NB4 (cell line): Measurements from ENCODE around the gene PCYT2.
A peak's percentile ranks its signal among the peaks of the same experiment; 100 is the strongest.

Experiments used
- DNase-seq: peaks from one replicate; pipeline ENCODE4 v3.0.0; 2010; ENCODE audit warnings: low read depth
- H3K4me3 ChIP-seq: one replicate; pipeline ENCODE4 v1.5.1; 2011; ENCODE audit warnings: mild to moderate bottlenecking, low read depth, low read length, moderate library complexity
- MAX ChIP-seq: IDR thresholded peaks from 2 replicates; pipeline ENCODE4 v1.6.1; 2011; ENCODE audit warnings: low read depth, low read length
- MYC ChIP-seq: IDR thresholded peaks from 2 replicates; pipeline ENCODE4 v1.6.1; 2011; ENCODE audit warnings: low read depth, low read length
- POLR2A ChIP-seq: IDR thresholded peaks from 2 replicates; pipeline ENCODE4 v1.6.1; 2011; ENCODE audit warnings: mild to moderate bottlenecking; ENCODE audit not compliant: insufficient read length; ENCODE audit errors: extremely low read depth
- TF ChIP-seq, protein P1 (sequence below): IDR thresholded peaks from one replicate; pipeline ENCODE4 v1.5.1; 2012; ENCODE audit warnings: low read depth, low read length

Gene PCYT2

GRCh38 chr17:81909966-81910839, 996 bp downstream of the PCYT2 start:
- DNase-seq: peak; percentile 51
- peak overlapping the region; percentile 77 for H3K4me3 ChIP-seq
- no peak for TF ChIP-seq MAX
- TF ChIP-seq POLR2A: no peak
- TF ChIP-seq MYC: no peak

- no peak overlapping the region for H3K4me3 ChIP-seq
- no peak for TF ChIP-seq POLR2A
- TF ChIP-seq MAX: no peak
- no peak for TF ChIP-seq MYC
- TF ChIP-seq, protein P1, sequence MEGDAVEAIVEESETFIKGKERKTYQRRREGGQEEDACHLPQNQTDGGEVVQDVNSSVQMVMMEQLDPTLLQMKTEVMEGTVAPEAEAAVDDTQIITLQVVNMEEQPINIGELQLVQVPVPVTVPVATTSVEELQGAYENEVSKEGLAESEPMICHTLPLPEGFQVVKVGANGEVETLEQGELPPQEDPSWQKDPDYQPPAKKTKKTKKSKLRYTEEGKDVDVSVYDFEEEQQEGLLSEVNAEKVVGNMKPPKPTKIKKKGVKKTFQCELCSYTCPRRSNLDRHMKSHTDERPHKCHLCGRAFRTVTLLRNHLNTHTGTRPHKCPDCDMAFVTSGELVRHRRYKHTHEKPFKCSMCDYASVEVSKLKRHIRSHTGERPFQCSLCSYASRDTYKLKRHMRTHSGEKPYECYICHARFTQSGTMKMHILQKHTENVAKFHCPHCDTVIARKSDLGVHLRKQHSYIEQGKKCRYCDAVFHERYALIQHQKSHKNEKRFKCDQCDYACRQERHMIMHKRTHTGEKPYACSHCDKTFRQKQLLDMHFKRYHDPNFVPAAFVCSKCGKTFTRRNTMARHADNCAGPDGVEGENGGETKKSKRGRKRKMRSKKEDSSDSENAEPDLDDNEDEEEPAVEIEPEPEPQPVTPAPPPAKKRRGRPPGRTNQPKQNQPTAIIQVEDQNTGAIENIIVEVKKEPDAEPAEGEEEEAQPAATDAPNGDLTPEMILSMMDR: no peak
- DNase-seq: no peak
These were observed 2.0 kb downstream of the PCYT2 start for GRCh38 chr17:81909231-81909630.

GRCh38 chr17:81908793-81909192, 2.4 kb downstream of the PCYT2 start:
- TF ChIP-seq MAX (no peak), MYC (no peak), POLR2A (no peak)
- TF ChIP-seq, protein P1: no peak
- no peak overlapping the region for H3K4me3 ChIP-seq
- no peak for DNase-seq

DNA sequence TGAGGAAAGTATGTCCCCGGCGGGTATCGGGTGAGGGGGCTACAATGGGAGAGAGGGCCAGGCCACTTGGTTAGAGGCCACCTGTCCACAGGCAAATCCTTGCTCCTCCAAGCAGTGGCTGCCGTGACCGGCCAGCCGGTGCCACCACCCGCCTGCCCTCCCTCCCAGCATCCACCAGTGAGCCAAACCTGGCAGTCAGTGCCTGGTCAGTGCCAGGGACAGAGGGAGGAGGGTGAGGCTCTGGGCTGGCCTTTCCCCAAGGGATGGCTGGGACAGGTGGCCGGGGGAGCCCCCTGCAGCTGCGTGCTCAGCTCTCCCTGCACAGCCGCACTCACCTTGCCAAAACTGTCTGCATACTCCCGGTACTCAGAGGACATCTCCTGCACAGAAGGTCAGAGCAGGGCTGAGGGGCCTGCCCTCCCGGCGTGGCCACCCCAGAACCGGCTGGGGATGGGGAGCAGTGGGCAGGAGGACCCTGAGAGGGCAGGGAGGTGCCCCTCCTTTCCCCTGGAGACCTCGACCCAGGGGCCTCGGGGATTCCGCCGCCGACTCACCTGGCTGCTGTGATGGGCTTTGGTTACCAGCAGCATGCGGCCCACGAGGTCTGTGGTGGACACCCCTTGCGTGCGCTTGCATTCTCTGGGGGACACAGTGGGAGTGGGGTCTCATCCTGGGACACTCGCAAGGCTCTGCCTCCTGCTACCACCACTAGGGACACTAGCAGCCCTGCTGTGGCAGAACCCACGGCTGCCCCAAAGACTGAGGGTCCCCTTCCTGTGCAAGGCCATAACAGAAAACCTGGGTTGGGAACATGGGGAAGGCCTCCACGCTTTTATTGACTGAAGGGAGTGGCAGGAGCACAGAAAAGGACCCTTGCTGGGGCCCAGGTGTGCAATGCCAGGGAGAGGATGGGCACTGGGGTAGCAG, 3.7 kb downstream of the PCYT2 start:
- no peak for DNase-seq
- H3K4me3 ChIP-seq: no peak overlapping the region
- no peak for TF ChIP-seq MAX
- TF ChIP-seq, protein P1: no peak
- TF ChIP-seq MYC: no peak
- no peak for TF ChIP-seq POLR2A

GRCh38 chr17:81906476-81907218, 4.6 kb downstream of the PCYT2 start:
- TF ChIP-seq MAX (no peak), POLR2A (no peak), MYC (no peak)
- no peak for DNase-seq

GRCh38 chr17:81905993-81906392, 5.2 kb downstream of the PCYT2 start:
- DNase-seq: no peak
- no peak overlapping the region for H3K4me3 ChIP-seq
- no peak for TF ChIP-seq MAX
- no peak for TF ChIP-seq POLR2A

More at GRCh38 chr17:81906476-81907218, 4.6 kb downstream of the PCYT2 start:
- H3K4me3 ChIP-seq: no peak overlapping the region
